Karpas-422 (cell line): ENCODE data around the gene ALKAL2. TPM values are rescaled to one million over a fixed set of nuclear protein-coding genes. Genes with fewer than 3 reads are reported as not detected.

Experiments used
- DNase-seq: peaks from one replicate; pipeline ENCODE4 v3.0.0-alpha.2; 2015
- H2AFZ ChIP-seq: fragments of 200-600 bp; sonication (generic); 2 replicates; pipeline ENCODE4 v1.6.1; 2014; ENCODE audit warnings: antibody characterized with exemption, low read length, mixed read lengths
- H3K27ac ChIP-seq: fragments of 200-600 bp; sonication (generic); 2 replicates; pipeline ENCODE4 v1.5.1; 2014; ENCODE audit warnings: mild to moderate bottlenecking, low read length, moderate library complexity
- H3K27me3 ChIP-seq: fragments of 200-600 bp; sonication (generic); 2 replicates; pipeline ENCODE4 v1.6.1; 2014; ENCODE audit warnings: low read length, mixed read lengths
- H3K36me3 ChIP-seq: fragments of 200-600 bp; sonication (generic); 2 replicates; pipeline ENCODE4 v1.6.1; 2014; ENCODE audit warnings: low read length, mixed read lengths; ENCODE audit not compliant: insufficient read depth
- H3K4me1 ChIP-seq: fragments of 200-600 bp; sonication (generic); 2 replicates; pipeline ENCODE4 v1.6.1; 2014; ENCODE audit warnings: mild to moderate bottlenecking, low read length, mixed read lengths
- H3K4me2 ChIP-seq: fragments of 200-600 bp; sonication (generic); 2 replicates; pipeline ENCODE4 v1.6.1; 2014; ENCODE audit warnings: low read length, low read depth, mild to moderate bottlenecking; ENCODE audit not compliant: poor library complexity, severe bottlenecking
- H3K4me3 ChIP-seq: fragments of 200-600 bp; sonication (generic); 2 replicates; pipeline ENCODE4 v1.5.1; 2014; ENCODE audit warnings: mild to moderate bottlenecking, antibody characterized with exemption, low read length, mixed read lengths
- H3K79me2 ChIP-seq: fragments of 200-600 bp; sonication (generic); 2 replicates; pipeline ENCODE4 v1.6.1; 2014; ENCODE audit warnings: mild to moderate bottlenecking, low read length, mixed read lengths
- H3K9ac ChIP-seq: fragments of 200-600 bp; sonication (generic); 2 replicates; pipeline ENCODE4 v1.6.0; 2014; ENCODE audit warnings: low read length
- H3K9me2 ChIP-seq: fragments of 200-600 bp; sonication (generic), shearing (Covaris generic); replicated peaks from 2 replicates; pipeline ENCODE4 v1.6.0; 2014; ENCODE audit warnings: mild to moderate bottlenecking, low read length, moderate library complexity; ENCODE audit not compliant: insufficient read depth
- H3K9me3 ChIP-seq: fragments of 300-700, 200-600 bp; sonication (generic); 2 replicates; pipeline ENCODE4 v1.6.1; 2014; ENCODE audit warnings: low read length, mixed read lengths
- H4K20me1 ChIP-seq: fragments of 200-600 bp; sonication (generic); 2 replicates; pipeline ENCODE4 v1.6.1; 2014; ENCODE audit warnings: mild to moderate bottlenecking, antibody characterized with exemption, low read length, low read depth; ENCODE audit not compliant: insufficient read depth
- total RNA-seq: library from RNA; depleted of rRNA; stranded (reverse); fragments of >200 nt; shearing (Covaris generic); gene quantifications from 2 replicates; pipeline ENCODE4 v1.2.3, GENCODE V29; 2014; ENCODE audit warnings: low replicate concordance

ALKAL2 gene
- total RNA-seq, 1 experiment from 2014 or later, result not detected

DNA sequence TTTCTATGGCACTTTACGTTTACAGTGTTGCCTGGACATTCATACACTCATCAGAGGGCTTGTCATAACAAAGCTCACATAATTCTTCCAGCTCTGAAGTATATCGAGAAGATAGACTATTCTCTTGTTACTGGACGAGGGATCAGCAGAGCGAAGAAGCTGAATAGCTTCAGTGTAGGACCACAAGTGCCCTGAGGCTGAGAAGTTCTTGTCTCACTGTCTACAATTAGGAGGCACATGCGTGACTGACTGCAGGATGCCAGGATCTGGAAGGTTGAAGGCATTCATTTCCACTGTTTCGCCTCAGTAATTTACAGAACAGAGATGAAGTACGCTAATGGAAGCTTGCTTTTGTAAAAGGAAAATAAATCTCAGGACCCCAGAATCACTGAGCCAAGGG, 33.6 kb downstream of the ALKAL2 start:
- Histone ChIP-seq H3K4me3 (no peak overlapping the region), H3K79me2 (no peaks in the 10 kb centered on the region), H3K4me2 (no peak overlapping the region), H4K20me1 (no peaks in the 10 kb centered on the region), H3K9me3 (no peaks in the 10 kb centered on the region; the same call in 1 of the 2 replicates), H3K9ac (no peak overlapping the region), H3K4me1 (no peaks in the 10 kb centered on the region), H3K27me3 (no peaks in the 10 kb centered on the region), H2AFZ (no peak overlapping the region), H3K36me3 (no peaks in the 10 kb centered on the region), H3K9me2 (no peaks in the 10 kb centered on the region), H3K27ac (no peak overlapping the region)
- DNase-seq, result no peak

DNA sequence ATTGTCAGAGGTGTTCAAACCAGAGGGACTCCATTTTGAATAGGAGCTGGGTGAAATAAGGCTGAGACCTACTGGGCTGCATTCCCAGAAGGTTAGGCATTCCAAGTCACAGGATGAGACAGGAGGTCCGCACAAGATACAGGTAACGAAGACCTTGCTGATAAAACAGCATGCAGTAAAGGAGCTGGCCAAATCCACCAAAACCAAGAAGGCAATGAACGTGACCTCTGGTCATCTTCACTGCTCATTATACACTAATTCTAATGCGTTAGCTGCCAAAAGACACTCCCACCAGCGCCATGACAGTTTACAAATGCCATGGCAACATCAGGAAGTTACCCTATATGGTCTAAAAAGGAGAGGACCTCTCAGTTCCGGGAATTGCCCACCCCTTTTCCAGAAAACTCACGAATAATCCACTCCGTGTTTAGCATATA, 34.7 kb downstream of the ALKAL2 start:
- no peaks in the 10 kb centered on the region for H3K79me2 ChIP-seq
- H3K27ac ChIP-seq, result no peak overlapping the region
- H3K36me3 ChIP-seq, result no peaks in the 10 kb centered on the region
- H3K9me3 ChIP-seq, result no peaks in the 10 kb centered on the region; the same call in 1 of the 2 replicates
- no peaks in the 10 kb centered on the region for H4K20me1 ChIP-seq
- no peak overlapping the region for H3K9ac ChIP-seq
- no peaks in the 10 kb centered on the region for H3K4me1 ChIP-seq
- no peak for DNase-seq
- no peaks in the 10 kb centered on the region for H3K9me2 ChIP-seq
- no peaks in the 10 kb centered on the region for H3K27me3 ChIP-seq
- H3K4me2 ChIP-seq, result no peak overlapping the region
- no peak overlapping the region for H2AFZ ChIP-seq
- H3K4me3 ChIP-seq, result no peak overlapping the region

DNA sequence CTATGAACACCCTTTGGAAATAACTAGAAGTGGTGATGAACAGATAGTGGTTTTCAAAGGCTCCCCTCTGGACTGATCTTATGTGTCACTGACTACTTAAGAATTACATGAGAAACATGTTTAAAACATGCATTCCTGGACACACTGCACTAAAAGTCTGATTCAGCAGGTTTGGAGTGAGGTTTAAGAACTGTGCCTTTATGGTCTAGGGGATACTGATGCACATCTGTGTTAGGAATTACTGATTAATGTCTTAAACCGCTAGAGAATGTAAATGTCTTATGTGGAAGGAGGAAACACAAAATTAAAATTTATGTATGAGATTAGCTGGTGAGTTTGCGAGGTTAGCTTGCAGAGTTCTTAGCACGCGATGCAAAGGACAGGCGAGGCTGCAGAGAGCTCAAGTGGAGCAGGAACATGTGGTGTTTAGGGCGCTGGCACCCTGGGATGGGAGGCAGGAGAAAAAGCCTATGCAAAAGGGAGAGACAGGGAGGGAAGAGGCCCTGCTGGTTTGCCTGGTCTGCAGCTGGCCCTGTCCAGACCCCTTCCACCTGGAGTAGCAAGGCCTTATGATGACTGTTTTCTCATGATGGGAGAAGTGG, 35.8 kb downstream of the ALKAL2 start:
- Histone ChIP-seq H3K4me2 (no peak overlapping the region), H3K4me1 (no peaks in the 10 kb centered on the region), H3K27me3 (no peaks in the 10 kb centered on the region), H3K36me3 (no peaks in the 10 kb centered on the region), H3K9me3 (no peaks in the 10 kb centered on the region), H2AFZ (no peak overlapping the region), H3K27ac (no peak overlapping the region), H3K79me2 (no peaks in the 10 kb centered on the region), H3K4me3 (no peak overlapping the region), H3K9me2 (no peaks in the 10 kb centered on the region), H3K9ac (no peak overlapping the region), H4K20me1 (no peaks in the 10 kb centered on the region)
- DNase-seq, result no peak

DNA sequence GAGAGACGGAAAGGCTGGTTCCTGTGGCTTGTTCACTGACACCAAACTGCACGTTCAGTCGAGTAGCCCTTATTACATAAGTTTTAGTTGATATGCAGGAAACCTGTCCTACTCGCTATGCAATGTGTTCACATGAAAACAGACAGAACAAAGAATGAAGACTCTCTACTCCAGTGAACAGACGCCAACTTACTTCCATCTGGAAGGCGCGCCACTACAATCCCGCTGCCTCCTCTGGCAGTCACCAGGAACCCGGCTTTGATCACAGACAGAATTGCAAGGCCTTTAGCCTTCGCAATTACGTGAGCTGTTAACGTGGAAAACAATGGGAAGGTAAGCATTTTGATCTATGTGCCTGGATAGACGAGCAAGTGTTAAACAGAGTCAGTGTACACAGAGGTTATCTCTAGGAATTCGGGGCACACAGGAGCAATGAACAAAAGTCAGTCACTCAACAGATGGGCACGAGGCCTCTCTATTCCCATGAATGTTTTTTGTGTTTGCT, 38.3 kb downstream of the ALKAL2 start:
- H3K4me2 ChIP-seq, result no peak overlapping the region
- DNase-seq, result no peak
- H3K9me2 ChIP-seq, result no peaks in the 10 kb centered on the region
- no peaks in the 10 kb centered on the region for H4K20me1 ChIP-seq
- H3K36me3 ChIP-seq, result no peaks in the 10 kb centered on the region
- no peaks in the 10 kb centered on the region for H3K9me3 ChIP-seq
- H3K9ac ChIP-seq, result no peak overlapping the region
- no peaks in the 10 kb centered on the region for H3K79me2 ChIP-seq
- H3K4me3 ChIP-seq, result no peak overlapping the region
- H3K27me3 ChIP-seq, result no peaks in the 10 kb centered on the region
- no peak overlapping the region for H3K27ac ChIP-seq
- H3K4me1 ChIP-seq, result no peaks in the 10 kb centered on the region
- no peak overlapping the region for H2AFZ ChIP-seq

DNA sequence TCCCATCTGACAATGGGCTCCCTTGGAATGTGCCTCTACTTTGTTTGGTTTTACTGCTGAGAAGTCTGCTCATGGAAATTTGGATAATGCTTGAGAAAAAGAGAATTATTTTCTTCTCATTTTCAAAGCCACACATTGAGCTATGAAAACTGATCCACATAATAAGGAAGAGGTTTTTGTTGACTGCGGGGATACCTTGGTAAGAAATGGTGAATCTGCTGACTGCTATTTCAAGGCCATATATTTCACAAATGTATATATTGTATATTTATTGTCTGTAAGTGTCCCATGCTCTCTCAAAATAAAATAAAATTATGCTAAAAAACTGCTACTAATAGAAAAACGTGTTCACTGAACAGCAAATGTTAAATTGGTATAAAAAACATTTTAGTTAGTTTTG, 39.2 kb downstream of the ALKAL2 start:
- H3K27ac ChIP-seq, result no peak overlapping the region
- no peaks in the 10 kb centered on the region for H3K79me2 ChIP-seq
- no peaks in the 10 kb centered on the region for H3K9me3 ChIP-seq
- DNase-seq, result no peak
- no peaks in the 10 kb centered on the region for H4K20me1 ChIP-seq
- no peak overlapping the region for H3K4me2 ChIP-seq
- H3K27me3 ChIP-seq, result no peaks in the 10 kb centered on the region
- H3K4me3 ChIP-seq, result no peak overlapping the region
- H2AFZ ChIP-seq, result no peak overlapping the region
- no peaks in the 10 kb centered on the region for H3K36me3 ChIP-seq
- H3K9me2 ChIP-seq, result no peaks in the 10 kb centered on the region
- no peak overlapping the region for H3K9ac ChIP-seq
- no peaks in the 10 kb centered on the region for H3K4me1 ChIP-seq

DNA sequence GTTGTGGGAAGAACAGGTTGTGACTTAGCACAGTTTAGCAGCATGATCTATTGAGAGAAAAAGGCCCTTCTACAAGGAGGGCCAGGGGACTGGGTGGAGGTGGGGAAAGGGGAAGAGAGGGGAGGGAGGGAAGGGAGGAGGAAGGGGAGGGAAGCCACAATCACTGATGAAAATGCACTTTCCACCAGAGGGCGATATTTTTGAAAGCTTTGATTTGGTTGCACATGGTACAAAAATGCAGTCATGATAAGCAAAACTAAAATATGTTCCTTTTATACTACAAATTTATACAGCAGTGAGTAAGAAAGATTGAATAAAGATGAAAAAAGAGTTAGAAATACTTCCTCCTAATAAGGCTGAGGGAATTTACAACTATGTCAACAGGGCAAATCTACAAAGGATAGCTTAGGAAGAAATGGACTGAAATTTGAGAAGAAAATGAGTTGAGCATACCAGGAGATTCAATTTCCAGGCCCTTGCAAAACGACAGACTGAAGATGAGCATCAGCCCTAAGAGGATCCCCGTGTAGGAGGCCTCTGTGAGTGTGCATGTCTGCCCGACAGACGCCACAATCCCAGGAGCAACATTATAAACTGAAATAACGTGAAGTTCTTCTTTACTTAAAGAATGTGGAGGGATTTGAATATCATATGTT, 41.3 kb downstream of the ALKAL2 start:
- no peak overlapping the region for H3K27ac ChIP-seq
- no peaks in the 10 kb centered on the region for H3K36me3 ChIP-seq
- H3K4me2 ChIP-seq, result no peak overlapping the region
- H3K9me2 ChIP-seq, result no peaks in the 10 kb centered on the region
- no peaks in the 10 kb centered on the region for H3K27me3 ChIP-seq
- peak; percentile 86 for DNase-seq
- no peaks in the 10 kb centered on the region for H3K9me3 ChIP-seq
- no peak overlapping the region for H3K9ac ChIP-seq
- no peak overlapping the region for H2AFZ ChIP-seq
- H3K4me1 ChIP-seq, result no peaks in the 10 kb centered on the region
- no peak overlapping the region for H3K4me3 ChIP-seq
- H3K79me2 ChIP-seq, result no peaks in the 10 kb centered on the region
- H4K20me1 ChIP-seq, result no peaks in the 10 kb centered on the region

DNA sequence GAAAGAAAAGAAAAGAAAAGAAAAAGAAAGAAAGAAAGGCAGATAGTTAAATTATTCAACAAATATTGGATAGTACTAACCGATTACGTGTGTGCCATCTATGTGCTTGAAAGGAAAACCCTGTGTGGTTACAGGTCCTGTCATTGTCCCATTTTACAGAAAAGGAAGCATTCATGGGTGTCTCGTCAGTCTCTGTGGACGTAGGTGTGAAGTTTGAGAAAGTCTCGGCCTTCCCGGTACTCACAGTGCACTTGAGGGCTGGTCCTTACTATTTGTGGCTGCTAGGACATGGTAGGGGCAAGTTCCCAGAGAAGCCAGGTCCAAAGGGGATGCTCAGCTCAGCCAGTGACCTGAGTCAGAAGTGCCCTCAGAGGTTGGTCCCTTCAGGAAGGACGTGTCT, 43.3 kb downstream of the ALKAL2 start:
- no peaks in the 10 kb centered on the region for H3K36me3 ChIP-seq
- H3K27ac ChIP-seq, result no peak overlapping the region
- no peaks in the 10 kb centered on the region for H4K20me1 ChIP-seq
- H3K4me3 ChIP-seq, result no peak overlapping the region
- H3K79me2 ChIP-seq, result no peaks in the 10 kb centered on the region
- no peaks in the 10 kb centered on the region for H3K4me1 ChIP-seq
- no peak overlapping the region for H3K4me2 ChIP-seq
- no peak overlapping the region for H2AFZ ChIP-seq
- H3K9me3 ChIP-seq, result no peaks in the 10 kb centered on the region
- H3K9ac ChIP-seq, result no peak overlapping the region
- DNase-seq, result no peak
- H3K27me3 ChIP-seq, result no peaks in the 10 kb centered on the region
- H3K9me2 ChIP-seq, result no peaks in the 10 kb centered on the region

DNA sequence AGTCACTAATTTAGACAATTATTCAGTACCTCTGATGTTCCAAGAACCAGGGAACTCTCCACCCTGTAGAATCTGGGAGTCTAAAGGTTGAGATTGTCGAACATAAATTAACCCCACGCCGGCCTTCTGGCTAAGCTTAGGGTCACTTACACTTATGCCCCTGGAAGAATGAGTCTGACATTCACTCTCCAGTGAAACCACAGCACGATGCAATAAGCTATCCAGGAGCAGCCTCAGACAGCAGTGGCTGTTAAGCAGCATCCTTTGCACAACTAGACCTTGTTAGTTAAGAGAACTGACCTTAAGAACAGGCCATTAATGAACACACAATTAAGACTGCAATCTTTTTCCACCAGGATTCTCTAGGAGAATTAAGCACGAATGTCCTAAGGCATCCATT, 49.0 kb downstream of the ALKAL2 start:
- no peak for DNase-seq
- no peak overlapping the region for H3K9ac ChIP-seq
- H3K9me3 ChIP-seq, result no peaks in the 10 kb centered on the region
- H3K27me3 ChIP-seq, result no peaks in the 10 kb centered on the region
- no peaks in the 10 kb centered on the region for H4K20me1 ChIP-seq
- H3K4me3 ChIP-seq, result no peak overlapping the region
- H3K4me1 ChIP-seq, result no peaks in the 10 kb centered on the region
- H3K79me2 ChIP-seq, result no peaks in the 10 kb centered on the region
- no peaks in the 10 kb centered on the region for H3K9me2 ChIP-seq
- H3K36me3 ChIP-seq, result no peaks in the 10 kb centered on the region
- H3K4me2 ChIP-seq, result no peak overlapping the region
- no peak overlapping the region for H3K27ac ChIP-seq
- no peak overlapping the region for H2AFZ ChIP-seq
